Endothelial cell of umbilical vein (primary cell): ENCODE data around the gene EHMT1. TPM values are rescaled to one million over a fixed set of nuclear protein-coding genes. Genes with fewer than 3 reads are reported as not detected.

Experiments used
- BruUV-seq: library from RNA; stranded (reverse); fragments of 400-500 nt; replicated peaks from 2 replicates; lab custom pipeline; 2021; lab: Mats Ljungman, UMichigan
- CTCF ChIA-PET: fragments of 300-600, 350-600 bp; sonication (Branson Sonifier 250); formaldehyde crosslinking; loops from one replicate; lab custom pipeline; 2021; ENCODE audit warnings: antibody characterized with exemption, inconsistent platforms; lab: Charles Lee
- POLR2A ChIA-PET: fragments of 300-600, 350-600 bp; sonication (Branson Sonifier 250); formaldehyde crosslinking; loops from one replicate; lab custom pipeline; 2021; ENCODE audit warnings: antibody characterized with exemption, inconsistent platforms; lab: Charles Lee
- DNase-seq: peaks from one replicate; pipeline ENCODE4 v3.0.0-alpha.2; 2011; ENCODE audit warnings: low read depth, low spot score
- FAIRE-seq: peaks from 2 replicates; lab custom pipeline; 2011; peaks lifted over from hg19 to GRCh38; lab: Jason Lieb, UNC
- H2AFZ ChIP-seq: 2 replicates; pipeline ENCODE4 v1.6.0; 2012; ENCODE audit warnings: low read depth, low read length, control low read depth, inconsistent platforms
- H3K27ac ChIP-seq: 2 replicates; pipeline ENCODE4 v1.5.1; 2011; ENCODE audit warnings: low read depth, mild to moderate bottlenecking, control low read depth, low read length, moderate library complexity; ENCODE audit not compliant: insufficient read depth
- H3K27me3 ChIP-seq, 2 experiments: 2 replicates each; pipeline versions ENCODE4 v1.6.0 to v1.6.1; 2011; ENCODE audit warnings: low read length in 2 of 2, mixed read lengths in 1 of 2; ENCODE audit not compliant: control insufficient read depth in 2 of 2, insufficient read depth in 2 of 2
- H3K36me3 ChIP-seq, 2 experiments: 2 replicates in 1 of 2; 3 replicates in 1 of 2; pipeline ENCODE4 v1.5.1; 2011; ENCODE audit warnings: low read length in 2 of 2, mild to moderate bottlenecking in 1 of 2, moderate library complexity in 1 of 2; ENCODE audit not compliant: control insufficient read depth in 2 of 2, insufficient read depth in 2 of 2; ENCODE audit errors: extremely low read depth in 1 of 2
- H3K4me1 ChIP-seq: 3 replicates; pipeline ENCODE4 v1.5.1; 2011; ENCODE audit warnings: mild to moderate bottlenecking, low read length; ENCODE audit not compliant: control insufficient read depth, insufficient read depth; ENCODE audit errors: extremely low read depth
- H3K4me2 ChIP-seq: 2 replicates; pipeline ENCODE4 v1.6.1; 2011; ENCODE audit warnings: low read length, control low read depth, mixed read lengths; ENCODE audit not compliant: insufficient read depth
- H3K4me3 ChIP-seq, 3 experiments: fragments of 200-600 bp in 1 of 3; sonication (generic), shearing (Covaris generic) in 1 of 3; replicated peaks in 1 of 3; 2 replicates each; pipeline ENCODE4 v1.5.1; 2011 to 2016; ENCODE audit warnings: control low read depth in 3 of 3, low read length in 3 of 3, mild to moderate bottlenecking in 2 of 3, inconsistent platforms in 1 of 3, low read depth in 1 of 3, moderate library complexity in 1 of 3; ENCODE audit not compliant: insufficient read depth in 1 of 3
- H3K79me2 ChIP-seq: 2 replicates; pipeline ENCODE4 v1.6.0; 2012; ENCODE audit warnings: low read length, inconsistent platforms; ENCODE audit not compliant: control insufficient read depth, insufficient read depth
- H3K9ac ChIP-seq: replicated peaks from 2 replicates; pipeline ENCODE3; 2011; ENCODE audit warnings: low read length, control low read depth; ENCODE audit not compliant: insufficient read depth; ENCODE audit errors: extremely low read depth
- H3K9me1 ChIP-seq: replicated peaks from 3 replicates; pipeline ENCODE4 v1.6.0; 2011; ENCODE audit warnings: mild to moderate bottlenecking, low read length; ENCODE audit not compliant: control insufficient read depth, insufficient read depth; ENCODE audit errors: extremely low read depth
- H3K9me3 ChIP-seq: replicated peaks from 2 replicates; pipeline ENCODE4 v1.5.1; 2012; ENCODE audit warnings: low read length, inconsistent platforms; ENCODE audit not compliant: control insufficient read depth, insufficient read depth
- H4K20me1 ChIP-seq: replicated peaks from 2 replicates; pipeline ENCODE3; 2011; ENCODE audit warnings: mild to moderate bottlenecking, low read length; ENCODE audit not compliant: control insufficient read depth, insufficient read depth; ENCODE audit errors: extremely low read depth
- CTCF ChIP-seq, 2 donors: IDR thresholded peaks; 1 replicate in 1 of 2; 2 replicates in 1 of 2; pipeline ENCODE4 v1.5.1; 2011; ENCODE audit warnings: low read length in 2 of 2, mild to moderate bottlenecking in 2 of 2, moderate library complexity in 2 of 2, control low read depth in 1 of 2, inconsistent platforms in 1 of 2, low read depth in 1 of 2; ENCODE audit not compliant: insufficient read depth in 1 of 2; ENCODE audit errors: extremely low read depth in 1 of 2
- EZH2 ChIP-seq: IDR thresholded peaks from 2 replicates; pipeline ENCODE4 v1.6.1; 2012; ENCODE audit warnings: borderline replicate concordance, low read depth, mild to moderate bottlenecking, moderate library complexity, low read length, inconsistent platforms; ENCODE audit not compliant: severe bottlenecking
- FOS ChIP-seq: IDR thresholded peaks from 2 replicates; pipeline ENCODE4 v1.6.1; 2011; ENCODE audit warnings: mild to moderate bottlenecking, low read length, moderate library complexity, borderline replicate concordance; ENCODE audit not compliant: insufficient read depth
- GATA2 ChIP-seq: IDR thresholded peaks from 2 replicates; pipeline ENCODE4 v1.7.0; 2011; ENCODE audit warnings: low read depth, mild to moderate bottlenecking, moderate library complexity, mixed read lengths, low read length; ENCODE audit not compliant: insufficient read length, insufficient read depth
- JUN ChIP-seq: IDR thresholded peaks from 2 replicates; pipeline ENCODE4 v1.6.1; 2011; ENCODE audit warnings: borderline replicate concordance, low read depth; ENCODE audit not compliant: insufficient read length, insufficient read depth
- MAX ChIP-seq: IDR thresholded peaks from 2 replicates; pipeline ENCODE4 v1.6.1; 2011; ENCODE audit not compliant: insufficient read depth, insufficient read length
- MYC ChIP-seq: IDR thresholded peaks from one replicate; pipeline ENCODE4 v1.6.1; 2011; ENCODE audit warnings: mild to moderate bottlenecking, low read depth, low read length
- POLR2A ChIP-seq: IDR thresholded peaks from 2 replicates; pipeline ENCODE4 v1.6.1; 2012; ENCODE audit warnings: low read depth, mild to moderate bottlenecking, control low read depth, low read length
- POLR2AphosphoS5 ChIP-seq: IDR thresholded peaks from 2 replicates; pipeline ENCODE4 v1.6.1; 2012; ENCODE audit warnings: low read depth, mild to moderate bottlenecking, control low read depth, low read length, moderate library complexity; ENCODE audit not compliant: insufficient read depth
- dilution Hi-C: fragments of 300-500 bp; cut with MboI; formaldehyde crosslinking; loops from one replicate; pipeline ENCODE4 v1.15.0; 2019; ENCODE audit warnings: low sequenced_read_pairs; ENCODE audit not compliant: extremely low pct_ligation_motif_present
- intact Hi-C: fragments of 100-400 bp; cut with micrococcal nuclease; formaldehyde crosslinking; loops from one replicate; pipeline ENCODE4 v1.10.0; 2022
- polyA plus RNA-seq, 4 experiments: library from polyadenylated mRNA; depleted of rRNA in 3 of 4; stranded (reverse) in 3 of 4; unstranded in 1 of 4; fragments of >200 nt; gene quantifications; 2 replicates each; pipeline versions ENCODE4 v1.2.1 to v1.2.3, GENCODE V29; 2011 to 2012; ENCODE audit warnings: missing spikeins in 1 of 4
- total RNA-seq: library from RNA; stranded (reverse); gene quantifications from 2 replicates; pipeline ENCODE4 v1.2.3, GENCODE V29; 2021

The EHMT1 gene
- total and polyA plus RNA-seq, 2 donors (not counting 3 experiments of a cell fraction or from before 2014, with no cell fraction given), result 48.2 to 104 TPM

GRCh38 chr9:137778336-137778735 is 159.5 kb downstream of the EHMT1 start:
- BruUV-seq, result no TSS peak
- no peak overlapping the region for H3K4me2 ChIP-seq
- no peaks in the 10 kb centered on the region for H3K79me2 ChIP-seq
- no peaks in the 10 kb centered on the region for H4K20me1 ChIP-seq
- FAIRE-seq (no peak), DNase-seq (no peak)
- no peaks in the 10 kb centered on the region for H3K4me1 ChIP-seq
- H3K9ac ChIP-seq, result no peak overlapping the region
- no peaks in the 10 kb centered on the region for H3K27me3 ChIP-seq
- H3K27ac ChIP-seq, result no peak overlapping the region
- H3K4me3 ChIP-seq, result no peak overlapping the region
- no peak overlapping the region for H2AFZ ChIP-seq
- no peaks in the 10 kb centered on the region for H3K9me3 ChIP-seq
- TF ChIP-seq GATA2, result no peak
- no peak for TF ChIP-seq JUN
- TF ChIP-seq CTCF (IDR thresholded peaks at IDR 0.05; ENCODE audit: extremely low read depth in 1 of 2, insufficient read depth in 1 of 2, low read depth in 1 of 2, low read length in 2 of 2), result no peak
- no peak for TF ChIP-seq EZH2
- TF ChIP-seq FOS, result no peak
- TF ChIP-seq MAX, result no peak
- TF ChIP-seq MYC, result no peak
- no peak for TF ChIP-seq POLR2A
- TF ChIP-seq POLR2AphosphoS5, result no peak
- peaks cover 15 to 57% of the 10 kb centered on the region in 2 experiments for H3K36me3 ChIP-seq
- no peaks in the 10 kb centered on the region for H3K9me1 ChIP-seq
- POLR2A ChIA-PET, result no interaction called here
- intact Hi-C loops (no loop called here), dilution Hi-C loops (no loop called here)
- CTCF ChIA-PET, result interaction anchor here (1.2 kb wide), 1 partner anchor 105 kb away, joined by 4 read pairs; no protein-coding TSS in a partner anchor
